ENCODE results near the gene MED15. TPM values are rescaled to one million over a fixed set of nuclear protein-coding genes. Genes with fewer than 3 reads are reported as not detected.

The MED15 gene
- total RNA-seq, 1 donor: 44.2 TPM

DNA sequence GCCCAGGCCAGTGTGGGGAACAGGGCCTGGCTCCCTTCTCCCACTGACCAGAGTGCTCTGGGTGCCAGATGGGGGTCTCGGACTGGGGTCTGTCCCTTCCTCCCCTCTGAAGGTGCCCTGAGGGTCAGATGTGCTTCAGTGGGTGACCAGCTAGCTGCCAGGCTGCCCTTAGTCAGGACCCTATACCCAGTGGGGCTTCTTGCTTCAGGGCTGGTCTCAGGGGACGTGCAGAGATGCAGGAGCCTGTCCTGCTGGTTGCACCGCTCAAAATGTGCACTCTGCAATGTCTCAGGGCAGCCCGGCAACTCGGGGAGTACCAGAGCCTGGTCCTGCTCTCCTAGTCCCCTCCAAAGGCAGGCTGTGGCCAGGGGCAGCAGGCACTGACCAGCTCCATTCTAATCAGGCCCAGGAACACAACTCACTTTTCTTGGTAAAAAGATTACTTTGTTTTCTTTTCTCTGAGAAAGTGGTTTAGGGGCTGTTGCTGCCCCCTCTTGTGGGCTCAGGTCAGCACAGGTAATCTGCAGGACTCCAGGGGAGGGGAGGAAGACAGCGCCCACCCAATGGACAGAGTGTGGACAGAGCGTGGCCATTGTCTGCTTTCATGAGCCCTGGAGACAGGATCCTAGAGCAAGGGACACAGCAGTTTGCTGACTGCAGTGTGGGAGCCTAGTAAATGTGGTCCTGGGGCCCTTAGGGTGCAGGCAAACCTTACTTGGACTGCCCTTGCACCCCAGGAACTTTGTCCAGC lies 80.9 kb downstream of the MED15 start:
- TF ChIP-seq, protein P1, sequence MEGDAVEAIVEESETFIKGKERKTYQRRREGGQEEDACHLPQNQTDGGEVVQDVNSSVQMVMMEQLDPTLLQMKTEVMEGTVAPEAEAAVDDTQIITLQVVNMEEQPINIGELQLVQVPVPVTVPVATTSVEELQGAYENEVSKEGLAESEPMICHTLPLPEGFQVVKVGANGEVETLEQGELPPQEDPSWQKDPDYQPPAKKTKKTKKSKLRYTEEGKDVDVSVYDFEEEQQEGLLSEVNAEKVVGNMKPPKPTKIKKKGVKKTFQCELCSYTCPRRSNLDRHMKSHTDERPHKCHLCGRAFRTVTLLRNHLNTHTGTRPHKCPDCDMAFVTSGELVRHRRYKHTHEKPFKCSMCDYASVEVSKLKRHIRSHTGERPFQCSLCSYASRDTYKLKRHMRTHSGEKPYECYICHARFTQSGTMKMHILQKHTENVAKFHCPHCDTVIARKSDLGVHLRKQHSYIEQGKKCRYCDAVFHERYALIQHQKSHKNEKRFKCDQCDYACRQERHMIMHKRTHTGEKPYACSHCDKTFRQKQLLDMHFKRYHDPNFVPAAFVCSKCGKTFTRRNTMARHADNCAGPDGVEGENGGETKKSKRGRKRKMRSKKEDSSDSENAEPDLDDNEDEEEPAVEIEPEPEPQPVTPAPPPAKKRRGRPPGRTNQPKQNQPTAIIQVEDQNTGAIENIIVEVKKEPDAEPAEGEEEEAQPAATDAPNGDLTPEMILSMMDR (IDR thresholded peaks at IDR 0.05; ENCODE audit: insufficient read depth, low read length): no peak
- no peak for DNase-seq (ENCODE audit: low read depth)
- no peak overlapping the region for H3K4me3 ChIP-seq (ENCODE audit: low read depth, low read length)

DNA sequence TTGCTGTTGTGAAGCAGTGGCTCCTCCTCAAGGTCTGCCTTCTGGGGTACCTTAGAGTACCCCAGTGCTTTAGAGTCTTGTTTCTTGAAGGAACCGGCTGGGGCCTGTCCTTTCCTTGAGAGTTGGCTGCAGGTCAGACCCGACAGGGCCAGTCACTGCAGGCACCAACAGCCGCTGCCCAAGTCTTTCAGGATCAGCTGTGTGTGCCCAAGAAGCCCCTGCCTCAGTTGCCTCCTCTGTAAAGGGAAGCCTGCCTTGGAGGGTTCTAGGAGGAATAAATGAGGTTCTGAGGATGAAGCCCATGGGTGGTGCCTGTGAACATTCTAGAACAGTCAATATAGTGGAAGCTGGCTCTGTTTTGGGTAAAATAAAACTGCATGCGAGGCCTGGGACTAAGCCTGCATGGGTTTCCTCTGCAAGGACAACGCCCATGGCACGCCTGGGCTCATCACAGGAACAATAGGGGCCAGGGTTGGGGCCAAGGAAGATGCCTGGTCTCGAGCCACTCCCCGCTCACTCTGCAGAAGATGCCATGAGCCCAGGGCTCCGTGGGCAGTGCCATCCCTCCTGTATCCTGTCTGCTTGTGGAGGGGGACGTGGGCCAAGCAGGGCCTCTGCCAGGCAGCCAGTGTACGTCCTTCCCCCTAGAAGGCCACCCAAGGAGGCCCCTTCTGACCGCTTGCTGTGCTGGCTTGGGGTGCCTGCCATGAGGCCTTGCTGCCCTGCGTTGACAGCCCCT lies 81.6 kb downstream of the MED15 start:
- DNase-seq (ENCODE audit: low read depth): no peak
- H3K4me3 ChIP-seq (ENCODE audit: low read depth, low read length): no peak overlapping the region
- TF ChIP-seq, protein P1 (IDR thresholded peaks at IDR 0.05; ENCODE audit: insufficient read depth, low read length): no peak

DNA sequence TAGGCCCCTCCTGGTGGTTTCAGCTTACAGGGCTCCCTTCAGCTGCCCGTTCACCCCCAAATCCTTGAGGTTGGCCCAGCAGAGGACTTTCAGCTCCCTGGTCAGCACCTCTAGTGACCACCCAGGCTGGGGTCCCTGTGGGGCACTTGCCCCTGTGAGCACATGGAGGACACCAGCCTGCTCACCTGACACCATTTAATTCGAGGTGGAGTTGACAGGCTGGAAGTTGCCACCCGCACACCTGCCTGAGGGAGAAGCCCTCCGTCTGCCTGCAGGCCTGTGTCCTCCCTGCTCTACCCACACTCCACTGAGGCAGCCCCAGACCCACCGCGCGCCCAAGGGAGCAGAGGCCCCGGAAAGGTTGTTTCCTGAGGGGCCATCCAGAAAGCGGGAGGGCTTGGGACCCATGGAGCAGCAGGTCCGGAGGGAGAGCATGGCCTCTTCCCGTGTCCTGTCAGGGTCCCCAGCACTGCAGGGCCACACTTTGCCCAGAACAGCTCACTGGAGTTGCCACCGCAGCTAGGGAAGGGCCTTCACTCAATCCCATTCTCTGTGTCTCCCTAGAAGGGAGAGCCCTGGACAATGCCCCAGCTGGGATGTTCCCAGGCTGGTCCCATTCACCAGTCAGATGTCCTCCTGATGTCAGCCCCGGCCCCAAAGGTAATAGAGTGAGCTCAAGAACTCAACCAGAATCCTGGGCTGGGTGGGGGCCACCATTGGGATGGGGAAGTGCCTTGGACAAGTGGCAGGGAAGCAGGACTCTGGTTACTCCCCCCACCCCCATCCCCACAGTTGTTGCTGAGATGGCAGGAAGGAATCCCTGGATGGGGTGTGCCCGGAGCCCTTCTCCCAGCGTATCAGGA lies 82.4 kb downstream of the MED15 start:
- H3K4me3 ChIP-seq (ENCODE audit: low read depth, low read length): no peak overlapping the region
- no peak for DNase-seq (ENCODE audit: low read depth)
- TF ChIP-seq, protein P1 (IDR thresholded peaks at IDR 0.05; ENCODE audit: insufficient read depth, low read length): no peak

DNA sequence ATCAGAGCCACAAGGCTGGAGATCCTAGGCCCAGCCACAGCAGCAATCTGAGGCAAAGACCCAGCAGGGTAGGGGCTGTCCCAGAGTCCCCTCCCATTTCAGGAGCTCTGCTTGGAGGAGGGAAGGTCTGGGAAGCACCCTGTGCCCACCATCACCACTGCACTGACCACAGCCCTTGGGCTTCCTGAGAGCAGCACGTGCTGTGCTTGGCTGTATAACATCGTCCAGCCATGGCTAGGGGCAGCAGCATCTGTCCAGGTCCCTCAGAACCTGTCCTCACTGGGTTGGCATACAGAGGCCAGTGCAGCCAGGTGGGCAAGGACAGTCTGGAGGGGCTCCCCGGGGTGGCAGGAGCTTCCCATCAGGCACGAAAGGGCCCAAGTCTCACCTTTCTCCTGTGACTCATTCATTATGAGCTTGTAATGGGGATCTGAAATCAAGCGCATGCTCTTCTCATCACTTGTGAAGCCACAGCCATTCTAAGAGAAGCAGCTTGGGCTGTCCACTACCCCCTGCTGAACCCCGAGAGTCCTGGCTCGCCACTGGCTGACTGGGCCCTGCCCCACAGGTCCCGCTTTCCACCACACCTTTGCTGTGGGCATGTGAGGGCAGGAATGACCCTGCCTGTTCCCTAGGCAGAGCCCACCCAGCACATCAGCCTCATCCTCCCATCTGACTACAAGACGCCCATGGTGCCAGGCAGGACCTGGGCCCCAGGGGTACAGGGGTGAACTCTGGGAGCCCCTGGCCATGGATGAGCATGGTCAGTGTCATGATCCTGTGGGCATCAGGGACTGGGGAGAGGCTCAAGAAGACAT lies 83.3 kb downstream of the MED15 start:
- no peak overlapping the region for H3K4me3 ChIP-seq (ENCODE audit: low read depth, low read length)
- DNase-seq (ENCODE audit: low read depth): no peak
- TF ChIP-seq, protein P1 (IDR thresholded peaks at IDR 0.05; ENCODE audit: insufficient read depth, low read length): no peak

DNA sequence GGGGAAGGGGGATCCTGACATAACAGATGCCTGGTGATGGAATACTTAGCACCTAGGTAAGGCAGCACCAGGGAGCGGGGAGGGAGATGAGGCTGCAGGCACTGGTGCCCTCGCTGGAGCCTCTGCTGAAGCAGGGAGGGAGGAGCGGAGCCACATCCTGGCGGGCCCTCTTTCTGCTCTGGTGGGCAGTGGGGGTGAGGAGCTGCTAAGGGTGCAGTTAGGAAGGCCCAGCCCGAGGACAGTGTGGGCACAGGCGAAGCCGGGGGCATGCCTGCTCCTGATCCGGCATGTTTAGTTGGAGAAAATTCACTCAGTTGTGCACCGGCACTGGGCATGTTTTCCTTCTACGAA lies 83.9 kb downstream of the MED15 start:
- H3K4me3 ChIP-seq (ENCODE audit: low read depth, low read length): no peak overlapping the region
- TF ChIP-seq, protein P1 (IDR thresholded peaks at IDR 0.05; ENCODE audit: insufficient read depth, low read length): no peak
- DNase-seq (ENCODE audit: low read depth): no peak

Measured in fibroblast of the aortic adventitia (primary cell).